ENCODE data around the gene HIP1R.
"Not testable (repeated sequence)": the region's sequence is repeated elsewhere in the genome, so short reads cannot be mapped to it uniquely, and the experiment has no call there.

- TF ChIP-seq, protein P1, sequence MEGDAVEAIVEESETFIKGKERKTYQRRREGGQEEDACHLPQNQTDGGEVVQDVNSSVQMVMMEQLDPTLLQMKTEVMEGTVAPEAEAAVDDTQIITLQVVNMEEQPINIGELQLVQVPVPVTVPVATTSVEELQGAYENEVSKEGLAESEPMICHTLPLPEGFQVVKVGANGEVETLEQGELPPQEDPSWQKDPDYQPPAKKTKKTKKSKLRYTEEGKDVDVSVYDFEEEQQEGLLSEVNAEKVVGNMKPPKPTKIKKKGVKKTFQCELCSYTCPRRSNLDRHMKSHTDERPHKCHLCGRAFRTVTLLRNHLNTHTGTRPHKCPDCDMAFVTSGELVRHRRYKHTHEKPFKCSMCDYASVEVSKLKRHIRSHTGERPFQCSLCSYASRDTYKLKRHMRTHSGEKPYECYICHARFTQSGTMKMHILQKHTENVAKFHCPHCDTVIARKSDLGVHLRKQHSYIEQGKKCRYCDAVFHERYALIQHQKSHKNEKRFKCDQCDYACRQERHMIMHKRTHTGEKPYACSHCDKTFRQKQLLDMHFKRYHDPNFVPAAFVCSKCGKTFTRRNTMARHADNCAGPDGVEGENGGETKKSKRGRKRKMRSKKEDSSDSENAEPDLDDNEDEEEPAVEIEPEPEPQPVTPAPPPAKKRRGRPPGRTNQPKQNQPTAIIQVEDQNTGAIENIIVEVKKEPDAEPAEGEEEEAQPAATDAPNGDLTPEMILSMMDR (IDR thresholded peaks at IDR 0.05), result not testable (repeated sequence)
- TF ChIP-seq POLR2A (IDR thresholded peaks at IDR 0.05), result not testable (repeated sequence)
These were observed 70.0 kb downstream of the HIP1R start for GRCh38 chr12:122905258-122905657.
